K562 (cell line): Measurements from ENCODE around the gene ETV3L. TPM values are rescaled to one million over a fixed set of nuclear protein-coding genes. Genes with fewer than 3 reads are reported as not detected.
A peak's percentile ranks its signal among the peaks of the same experiment; 100 is the strongest.

ENCODE experiments used
- ATAC-seq: fragments of 200-7000 bp; cut with Tn5 transposase; 3 replicates; pipeline ENCODE4 v1.9.1; 2020; ENCODE audit warnings: moderate library complexity
- BruUV-seq: library from RNA; stranded (reverse); fragments of 400-500 nt; replicated peaks from 2 replicates; lab custom pipeline; 2021; lab: Mats Ljungman, UMichigan
- CTCF ChIA-PET: fragments of 300-600 bp; formaldehyde crosslinking; extraction: SDS; loops from one replicate; lab custom pipeline; 2021; ENCODE audit warnings: low intra/inter-chr PET ratio; lab: Yijun Ruan, JAX
- POLR2A ChIA-PET: fragments of 300-600, 350-650 bp; sonication (Branson Sonifier 250); formaldehyde crosslinking; extraction: SDS; loops from one replicate; lab custom pipeline; 2021; ENCODE audit warnings: antibody characterized with exemption, inconsistent platforms; lab: Yijun Ruan, JAX
- DNase-seq, 4 experiments: peaks; one replicate each; pipeline versions ENCODE4 v3.0.0 to v3.0.0-alpha.2; 2011 to 2018; ENCODE audit warnings: low spot score in 3 of 4, mixed read lengths in 3 of 4; ENCODE audit errors: extremely low read depth in 1 of 4
- FAIRE-seq: peaks from 2 replicates; lab custom pipeline; 2011; peaks lifted over from hg19 to GRCh38; lab: Jason Lieb, UNC
- H2AFZ ChIP-seq: 2 replicates; pipeline ENCODE4 v1.6.0; 2011; ENCODE audit warnings: low read depth, low read length, control low read depth, inconsistent platforms
- H3K27ac ChIP-seq: fragments of 200-600 bp; 3 replicates; pipeline ENCODE4 v1.8.0; 2011; ENCODE audit warnings: low read depth, mild to moderate bottlenecking, control low read depth, inconsistent platforms, low read length, moderate library complexity, mixed read lengths; ENCODE audit errors: extremely low read depth
- H3K27me3 ChIP-seq, 2 experiments: fragments of 300-600 bp in 1 of 2; 2 replicates in 1 of 2; 3 replicates in 1 of 2; pipeline versions ENCODE4 v1.6.0 to v1.8.0; 2011; ENCODE audit warnings: inconsistent platforms in 2 of 2, low read length in 2 of 2, mild to moderate bottlenecking in 1 of 2, mixed read lengths in 1 of 2, moderate library complexity in 1 of 2; ENCODE audit not compliant: control insufficient read depth in 2 of 2, insufficient read depth in 2 of 2
- H3K36me3 ChIP-seq: fragments of 300-600 bp; 3 replicates; pipeline ENCODE4 v1.8.0; 2011; ENCODE audit warnings: mild to moderate bottlenecking, low read length, inconsistent platforms; ENCODE audit not compliant: control insufficient read depth, insufficient read depth
- H3K4me1 ChIP-seq, 2 experiments: fragments of 200-600 bp in 1 of 2; replicated peaks in 1 of 2; 2 replicates in 1 of 2; 3 replicates in 1 of 2; pipeline versions ENCODE4 v1.5.1 to v1.8.0; 2011; ENCODE audit warnings: inconsistent platforms in 2 of 2, low read length in 2 of 2, mild to moderate bottlenecking in 1 of 2, mixed read lengths in 1 of 2, moderate library complexity in 1 of 2; ENCODE audit not compliant: control insufficient read depth in 2 of 2, insufficient read depth in 2 of 2
- H3K4me2 ChIP-seq: 2 replicates; pipeline ENCODE4 v1.6.1; 2011; ENCODE audit warnings: low read length, control low read depth, inconsistent platforms, mixed read lengths; ENCODE audit not compliant: insufficient read depth
- H3K4me3 ChIP-seq: fragments of 200-600 bp; sonication (generic), shearing (Covaris generic); 2 replicates; pipeline ENCODE4 v1.5.1; 2016; ENCODE audit warnings: control low read depth, inconsistent platforms
- H3K79me2 ChIP-seq: fragments of 200-600 bp; 3 replicates; pipeline ENCODE4 v1.8.0; 2011; ENCODE audit warnings: low read length, inconsistent platforms; ENCODE audit not compliant: control insufficient read depth, insufficient read depth
- H3K9ac ChIP-seq, 2 experiments: 2 replicates each; pipeline versions ENCODE4 v1.6.0 to v1.6.1; 2011; ENCODE audit warnings: low read depth in 2 of 2, low read length in 2 of 2, control low read depth in 1 of 2, inconsistent platforms in 1 of 2, mild to moderate bottlenecking in 1 of 2, mixed read lengths in 1 of 2; ENCODE audit not compliant: insufficient read depth in 1 of 2
- H3K9me1 ChIP-seq: one replicate; pipeline ENCODE4 v1.6.0; 2011; ENCODE audit warnings: inconsistent platforms, mild to moderate bottlenecking, low read length, moderate library complexity; ENCODE audit not compliant: control insufficient read depth, insufficient read depth
- H3K9me3 ChIP-seq: replicated peaks from 2 replicates; pipeline ENCODE4 v1.5.1; 2011; ENCODE audit warnings: low read depth, low read length, inconsistent platforms; ENCODE audit not compliant: control insufficient read depth, insufficient read depth
- H4K20me1 ChIP-seq: replicated peaks from 2 replicates; pipeline ENCODE4 v1.6.1; 2011; ENCODE audit warnings: low read length, inconsistent platforms, mixed read lengths; ENCODE audit not compliant: control insufficient read depth, insufficient read depth
- ASH1L ChIP-seq: fragments of 450-650 bp; IDR thresholded peaks from 2 replicates; pipeline ENCODE4 v1.6.1; 2018; ENCODE audit warnings: borderline replicate concordance, mild to moderate bottlenecking, low read depth; ENCODE audit not compliant: partially characterized antibody
- BACH1 ChIP-seq: fragments of 200-800 bp; sonication (Bioruptor generic); IDR thresholded peaks from 2 replicates; pipeline ENCODE4 v1.6.1; 2016; ENCODE audit warnings: missing genetic modification characterization, missing compliant biosample characterization
- CHD4 ChIP-seq: fragments of 200-600 bp; sonication (generic); IDR thresholded peaks from 3 replicates; pipeline ENCODE4 v1.6.1; 2012; ENCODE audit warnings: low read depth, mild to moderate bottlenecking, mixed read lengths, low read length, inconsistent platforms; ENCODE audit not compliant: insufficient read depth, insufficient replicate concordance, poor library complexity, severe bottlenecking
- DMBX1 ChIP-seq: fragments of 250-450 bp; sonication (Bioruptor Pico); IDR thresholded peaks from 2 replicates; pipeline ENCODE4 v1.8.0; 2022; ENCODE audit warnings: inconsistent platforms, mild to moderate bottlenecking, moderate library complexity, borderline replicate concordance
- ELF1 ChIP-seq: fragments of 200-800 bp; sonication (Bioruptor generic); IDR thresholded peaks from 2 replicates; pipeline ENCODE4 v1.6.1; 2016; ENCODE audit warnings: missing genetic modification characterization, missing compliant biosample characterization
- EP300 ChIP-seq: IDR thresholded peaks from 2 replicates; pipeline ENCODE4 v1.6.1; 2012; ENCODE audit warnings: low read length, improper control_type of control experiment
- GATAD2A ChIP-seq: fragments of 450-650 bp; IDR thresholded peaks from 2 replicates; pipeline ENCODE4 v1.6.1; 2017
- GTF2E2 ChIP-seq: fragments of 200-800 bp; sonication (Bioruptor generic); IDR thresholded peaks from 2 replicates; pipeline ENCODE4 v1.6.1; 2016; ENCODE audit warnings: missing genetic modification characterization, missing compliant biosample characterization
- HCFC1 ChIP-seq: IDR thresholded peaks from 2 replicates; pipeline ENCODE4 v1.6.1; 2012; ENCODE audit warnings: low read depth, low read length, improper control_type of control experiment
- JUND ChIP-seq, 2 experiments: IDR thresholded peaks; 2 replicates in 1 of 2; 3 replicates in 1 of 2; pipeline ENCODE4 v1.6.1; 2011; ENCODE audit warnings: borderline replicate concordance in 2 of 2, low read depth in 2 of 2, low read length in 2 of 2, improper control_type of control experiment in 1 of 2, missing biosample characterization in 1 of 2, missing genetic modification characterization in 1 of 2, missing genetic modification reagents in 1 of 2
- LCOR ChIP-seq: sonication (generic); formaldehyde crosslinking; IDR thresholded peaks from 2 replicates; pipeline ENCODE4 v1.8.0; 2022; ENCODE audit warnings: mild to moderate bottlenecking, missing genetic modification reagents
- NFE2L1 ChIP-seq: fragments of 450-650 bp; IDR thresholded peaks from 2 replicates; pipeline ENCODE4 v1.6.1; 2016; ENCODE audit warnings: missing genetic modification characterization, low read depth, mild to moderate bottlenecking, missing compliant biosample characterization, moderate library complexity, borderline replicate concordance
- NFRKB ChIP-seq: fragments of 450-650 bp; IDR thresholded peaks from 2 replicates; pipeline ENCODE4 v1.6.1; 2016; ENCODE audit warnings: low read depth
- PRMT5 ChIP-seq: sonication (generic); formaldehyde crosslinking; IDR thresholded peaks from 2 replicates; pipeline ENCODE4 v1.5.0; 2020; ENCODE audit warnings: missing genetic modification reagents
- TEAD1 ChIP-seq, 2 experiments: fragments of 450-650 bp in 1 of 2; sonication (generic) in 1 of 2; formaldehyde crosslinking; IDR thresholded peaks; 2 replicates each; pipeline versions ENCODE4 v1.4.0 to v1.8.0; 2020 to 2022; ENCODE audit warnings: mild to moderate bottlenecking in 2 of 2, missing genetic modification reagents in 1 of 2
- TEAD2 ChIP-seq: fragments of 450-650 bp; IDR thresholded peaks from 2 replicates; pipeline ENCODE4 v1.6.1; 2016; ENCODE audit warnings: missing genetic modification characterization, control low read depth, missing compliant biosample characterization
- U2AF1 ChIP-seq: fragments of 200-400 bp; formaldehyde crosslinking; optimal IDR thresholded peaks from 2 replicates; pipeline ENCODE3; 2017; ENCODE audit warnings: mild to moderate bottlenecking, low read depth, low read length, moderate library complexity
- ZEB2 ChIP-seq: fragments of 450-650 bp; IDR thresholded peaks from 2 replicates; pipeline ENCODE4 v1.6.1; 2016
- ZNF239 ChIP-seq: fragments of 250-450 bp; sonication (Bioruptor Pico); IDR thresholded peaks from 2 replicates; pipeline ENCODE4 v1.4.0; 2020; ENCODE audit warnings: mild to moderate bottlenecking
- ZNF584 ChIP-seq: fragments of 200-800 bp; sonication (Bioruptor generic); IDR thresholded peaks from 2 replicates; pipeline ENCODE4 v1.6.1; 2016; ENCODE audit warnings: low read depth, mild to moderate bottlenecking, missing genetic modification characterization, missing compliant biosample characterization
- WGBS: fragments of 100-300 bp; shearing (Covaris generic); methylation state at CpG from one replicate; pipeline ENCODE4 v1.1.6; 2016; ENCODE audit warnings: low coverage, mixed read lengths; ENCODE audit not compliant: insufficient coverage; ENCODE audit errors: missing lambda C conversion rate; 5-methylcytosine and 5-hydroxymethylcytosine counted together
- in situ Hi-C: fragments of 300-500 bp; cut with MboI; formaldehyde crosslinking; loops from 4 replicates; pipeline ENCODE4 v1.15.0; 2018; ENCODE audit warnings: inconsistent platforms, mixed read lengths
- intact Hi-C: fragments of 100-400 bp; cut with micrococcal nuclease; formaldehyde crosslinking; loops from 2 replicates; pipeline ENCODE4 v1.14.2; 2022
- polyA plus RNA-seq, 8 experiments: library from polyadenylated mRNA; depleted of rRNA in 4 of 8; stranded (reverse) in 5 of 8; unstranded in 3 of 8; fragments of >200 nt; fragmentation: Nextera tagmentation in 2 of 8; fragmentation: Illumina TruSeq in 1 of 8; extraction: Ambion mirVana in 2 of 8; extraction: Trizol in 1 of 8; gene quantifications; 2 replicates each; pipeline versions ENCODE4 v1.2.1 to v1.2.3, GENCODE V29; 2011 to 2014; ENCODE audit warnings: inconsistent platforms in 1 of 8, missing spikeins in 1 of 8
- total RNA-seq, 7 experiments: library from RNA; depleted of rRNA in 6 of 7; stranded (reverse); fragments of >200 nt in 6 of 7; fragmentation: Illumina TruSeq in 2 of 7; extraction: Trizol in 2 of 7; gene quantifications; 2 replicates each; pipeline versions ENCODE4 v1.2.1 to v1.2.3, GENCODE V29; 2011 to 2021; ENCODE audit warnings: low replicate concordance in 1 of 7

Gene ETV3L
- total and polyA plus RNA-seq, 9 of the 15 experiments (the other 6 are each of a cell fraction or from before 2014, with no cell fraction given) = not detected

DNA sequence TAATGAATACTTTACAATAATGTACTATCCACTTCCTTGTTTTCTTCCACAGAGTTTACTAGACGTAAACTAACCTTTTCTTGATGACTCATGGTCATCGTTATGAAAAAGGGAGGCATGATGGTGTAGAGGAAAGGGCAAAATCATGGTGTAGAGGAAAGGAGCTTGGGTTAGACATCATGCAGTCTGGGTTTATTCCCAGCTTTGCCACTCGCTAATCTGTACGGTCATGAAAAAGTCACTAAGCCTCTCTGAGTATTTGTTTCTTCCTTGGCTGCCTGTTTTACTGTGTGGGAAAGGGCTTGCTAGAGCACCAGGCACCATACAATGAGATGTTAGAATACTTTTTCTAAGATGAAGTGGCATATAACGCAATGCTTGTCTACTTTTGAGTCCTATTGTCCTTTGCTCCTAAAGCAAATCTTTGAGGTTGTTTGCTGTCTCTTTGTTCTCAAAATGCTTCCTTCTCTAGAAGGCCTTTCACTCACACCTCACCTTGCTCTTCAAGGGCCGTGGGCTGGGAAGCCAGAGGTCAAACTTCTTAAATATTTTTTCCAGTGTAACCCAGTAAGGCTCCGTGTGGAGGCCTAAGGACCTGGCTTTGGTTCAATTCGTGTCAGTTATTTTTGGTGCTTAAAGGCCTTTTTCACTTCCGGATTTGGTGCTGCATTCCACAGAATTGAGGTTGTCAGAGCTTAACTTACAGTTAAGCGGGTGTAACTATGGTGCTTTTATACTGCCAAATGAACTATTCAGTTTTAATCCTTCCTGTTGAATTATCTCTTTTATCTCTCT lies 48.5 kb upstream of the ETV3L start:
- Histone ChIP-seq H3K4me3 (no peak overlapping the region), H4K20me1 (no peaks in the 10 kb centered on the region), H3K79me2 (no peaks in the 10 kb centered on the region), H3K36me3 (no peaks in the 10 kb centered on the region; the same call in 2 of the 3 replicates), H3K9me3 (no peaks in the 10 kb centered on the region), H3K9me1 (no peaks in the 10 kb centered on the region), H2AFZ (peak overlapping the region; percentile 94), H3K9ac (no peak overlapping the region), H3K4me2 (no peak overlapping the region), H3K27me3 (no peaks in the 10 kb centered on the region), H3K4me1 (peaks cover 7 to 45% of the 10 kb centered on the region in 2 experiments; a peak in 4 of 5 replicates), H3K27ac (peak overlapping the region; percentile 23; the same call in 2 of the 3 replicates)
- intact Hi-C loops = no loop called here
- no peak for FAIRE-seq
- in situ Hi-C loops = no loop called here
- ATAC-seq = peak; percentile 43
- 37% methylated on average over 10 of the region's 10 CpGs for WGBS
- CTCF ChIA-PET = no interaction called here
- peak in 1 of 4 experiments; percentile 24 for DNase-seq
- POLR2A ChIA-PET = interaction anchor here (0.5 kb wide), 1 partner anchor 104 kb away, joined by 4 read pairs; no protein-coding TSS in a partner anchor
- no TSS peak for BruUV-seq
- TF ChIP-seq JUND (IDR thresholded peaks at IDR 0.05; ENCODE audit: borderline replicate concordance, low read depth, low read length) = peak; percentile 71; the same call in 1 of the 2 replicates
- TF ChIP-seq JUND (tag; IDR thresholded peaks at IDR 0.05; ENCODE audit: borderline replicate concordance, low read depth, low read length) = peak; percentile 76; the same call in 2 of the 3 replicates
- no peak for TF ChIP-seq ZNF584 (CRISPR knock-in tag)
- no peak for TF ChIP-seq GATAD2A
- peak; percentile 44; the same call in 1 of the 2 replicates for TF ChIP-seq NFE2L1 (tag)
- no peak for TF ChIP-seq ZNF239
- no peak for TF ChIP-seq LCOR (CRISPR knock-in tag)
- no peak for TF ChIP-seq HCFC1
- no peak for TF ChIP-seq ZEB2
- TF ChIP-seq ELF1 (tag) = peak; percentile 31; the same call in 1 of the 2 replicates
- no peak for TF ChIP-seq TEAD1 (CRISPR knock-in tag; IDR thresholded peaks at IDR 0.05)
- TF ChIP-seq GTF2E2 = no peak
- TF ChIP-seq PRMT5 (CRISPR knock-in tag) = no peak
- peak; percentile 62; the same call in 1 of the 2 replicates for TF ChIP-seq NFRKB
- TF ChIP-seq EP300 = no peak
- TF ChIP-seq ASH1L = no peak
- no peak for TF ChIP-seq U2AF1
- no peak for TF ChIP-seq DMBX1 (CRISPR knock-in tag)
- TF ChIP-seq TEAD2 = no peak
- peak; percentile 67 for TF ChIP-seq BACH1 (tag)
- no peak for TF ChIP-seq CHD4
